H9 (cell line): ENCODE measurements around the gene ARSI. TPM values are rescaled to one million over a fixed set of nuclear protein-coding genes. Genes with fewer than 3 reads are reported as not detected.

ENCODE experiments used
- DNase-seq: peaks from one replicate; pipeline ENCODE4 v3.0.0-alpha.2; 2017
- H2AFZ ChIP-seq: one replicate; pipeline ENCODE4 v1.6.1; 2013; ENCODE audit warnings: mild to moderate bottlenecking, low read length, control low read depth, moderate library complexity
- H2AK5ac ChIP-seq: 2 replicates; pipeline ENCODE4 v1.6.1; 2013; ENCODE audit warnings: low read length, control low read depth, mixed read lengths; ENCODE audit not compliant: insufficient read length
- H2BK120ac ChIP-seq: one replicate; pipeline ENCODE4 v1.6.1; 2013; ENCODE audit warnings: low read depth, mild to moderate bottlenecking, low read length, control low read depth, inconsistent platforms; ENCODE audit not compliant: poor library complexity, severe bottlenecking
- H2BK12ac ChIP-seq: 2 replicates; pipeline ENCODE4 v1.6.1; 2013; ENCODE audit warnings: low read length, control low read depth, mixed read lengths, low read depth; ENCODE audit not compliant: insufficient read length
- H2BK15ac ChIP-seq: 2 replicates; pipeline ENCODE4 v1.6.1; 2013; ENCODE audit warnings: low read depth, low read length, control low read depth
- H2BK20ac ChIP-seq: one replicate; pipeline ENCODE4 v1.6.1; 2013; ENCODE audit warnings: low read depth, mild to moderate bottlenecking, low read length, control low read depth, inconsistent platforms; ENCODE audit not compliant: poor library complexity, severe bottlenecking
- H2BK5ac ChIP-seq: 2 replicates; pipeline ENCODE4 v1.6.1; 2013; ENCODE audit warnings: low read length, control low read depth, mixed read lengths; ENCODE audit not compliant: insufficient read length
- H3K14ac ChIP-seq: 2 replicates; pipeline ENCODE4 v1.6.1; 2013; ENCODE audit warnings: low read length, control low read depth; ENCODE audit not compliant: insufficient read depth
- H3K18ac ChIP-seq: 2 replicates; pipeline ENCODE4 v1.6.1; 2013; ENCODE audit warnings: low read depth, mild to moderate bottlenecking, mixed read lengths, low read length, control low read depth; ENCODE audit not compliant: insufficient read length
- H3K23ac ChIP-seq: 2 replicates; pipeline ENCODE4 v1.6.1; 2013; ENCODE audit warnings: low read length, control low read depth, mixed read lengths, low read depth; ENCODE audit not compliant: insufficient read length
- H3K23me2 ChIP-seq: 2 replicates; pipeline ENCODE4 v1.6.1; 2013; ENCODE audit warnings: low read depth, mild to moderate bottlenecking, mixed read lengths, low read length, control low read depth; ENCODE audit not compliant: insufficient read length, poor library complexity, severe bottlenecking
- H3K27ac ChIP-seq: 2 replicates; pipeline ENCODE4 v1.5.1; 2013; ENCODE audit warnings: low read length, control low read depth, mixed read lengths, low read depth; ENCODE audit not compliant: insufficient read length
- H3K27me3 ChIP-seq: 2 replicates; pipeline ENCODE4 v1.6.1; 2013; ENCODE audit warnings: low read length, control low read depth, inconsistent platforms; ENCODE audit not compliant: insufficient read depth
- H3K4ac ChIP-seq: 2 replicates; pipeline ENCODE4 v1.6.1; 2013; ENCODE audit warnings: low read depth, mild to moderate bottlenecking, control low read depth, inconsistent platforms, low read length, moderate library complexity
- H3K4me1 ChIP-seq: 2 replicates; pipeline ENCODE4 v1.6.1; 2013; ENCODE audit warnings: low read length, control low read depth, inconsistent platforms; ENCODE audit not compliant: insufficient read depth
- H3K4me2 ChIP-seq: 2 replicates; pipeline ENCODE4 v1.6.1; 2013; ENCODE audit warnings: low read length, control low read depth, mixed read lengths; ENCODE audit not compliant: insufficient read length, insufficient read depth
- H3K56ac ChIP-seq: 2 replicates; pipeline ENCODE4 v1.6.1; 2013; ENCODE audit warnings: low read depth, mild to moderate bottlenecking, mixed read lengths, low read length, control low read depth; ENCODE audit not compliant: insufficient read length
- H3K79me1 ChIP-seq: 2 replicates; pipeline ENCODE4 v1.6.1; 2013; ENCODE audit warnings: low read depth, mild to moderate bottlenecking, moderate library complexity, low read length, control low read depth, inconsistent platforms; ENCODE audit not compliant: insufficient read depth, poor library complexity, severe bottlenecking
- H3K79me2 ChIP-seq: 2 replicates; pipeline ENCODE4 v1.6.1; 2013; ENCODE audit warnings: low read length, control low read depth, inconsistent platforms; ENCODE audit not compliant: insufficient read depth
- H3K9ac ChIP-seq: 2 replicates; pipeline ENCODE4 v1.6.1; 2013; ENCODE audit warnings: low read length, control low read depth, mixed read lengths; ENCODE audit not compliant: insufficient read length; ENCODE audit errors: extremely low read depth
- H3K9me3 ChIP-seq: one replicate; pipeline ENCODE4 v1.6.1; 2013; ENCODE audit warnings: low read depth, low read length, inconsistent platforms; ENCODE audit not compliant: control insufficient read depth
- H3T11ph ChIP-seq: one replicate; pipeline ENCODE4 v1.6.1; 2013; ENCODE audit warnings: mild to moderate bottlenecking, low read length, control low read depth, inconsistent platforms
- H4K20me1 ChIP-seq: one replicate; pipeline ENCODE4 v1.6.1; 2013; ENCODE audit not compliant: control insufficient read depth, insufficient read length, insufficient read depth
- H4K5ac ChIP-seq: 2 replicates; pipeline ENCODE4 v1.6.1; 2013; ENCODE audit warnings: low read depth, mild to moderate bottlenecking, mixed read lengths, low read length, control low read depth; ENCODE audit not compliant: insufficient read length
- H4K8ac ChIP-seq: replicated peaks from 2 replicates; pipeline ENCODE4 v1.6.1; 2013; ENCODE audit warnings: low read length, control low read depth, mixed read lengths, low read depth; ENCODE audit not compliant: insufficient read length
- H4K91ac ChIP-seq: 2 replicates; pipeline ENCODE4 v1.6.1; 2013; ENCODE audit warnings: low read depth, mild to moderate bottlenecking, moderate library complexity, mixed read lengths, low read length, control low read depth; ENCODE audit not compliant: insufficient read length
- H3K27ac Mint-ChIP-seq, 3 experiments: 2 replicates in 2 of 3; 3 replicates in 1 of 3; pipeline ENCODE4 v1.8.0; 2020 to 2021; ENCODE audit warnings: mixed read lengths in 3 of 3, mild to moderate bottlenecking in 1 of 3, moderate library complexity in 1 of 3
- H3K27me3 Mint-ChIP-seq: 2 replicates; pipeline ENCODE4 v1.8.0; 2021; ENCODE audit warnings: low read depth, mild to moderate bottlenecking, moderate library complexity, mixed read lengths
- H3K36me3 Mint-ChIP-seq, 3 experiments: 2 replicates in 2 of 3; 3 replicates in 1 of 3; pipeline ENCODE4 v1.8.0; 2020 to 2021; ENCODE audit warnings: low read depth in 3 of 3, mixed read lengths in 3 of 3; ENCODE audit not compliant: insufficient read depth in 1 of 3
- H3K4me1 Mint-ChIP-seq, 2 experiments: 2 replicates each; pipeline ENCODE4 v1.8.0; 2020; ENCODE audit warnings: mixed read lengths in 2 of 2
- H3K4me3 Mint-ChIP-seq, 2 experiments: 2 replicates in 1 of 2; 3 replicates in 1 of 2; pipeline ENCODE4 v1.8.0; 2020 to 2021; ENCODE audit warnings: mild to moderate bottlenecking in 2 of 2, mixed read lengths in 2 of 2, moderate library complexity in 1 of 2
- H3K9me3 Mint-ChIP-seq, 2 experiments: 2 replicates in 1 of 2; 3 replicates in 1 of 2; pipeline ENCODE4 v1.8.0; 2020; ENCODE audit warnings: mild to moderate bottlenecking in 2 of 2, mixed read lengths in 2 of 2, moderate library complexity in 1 of 2
- CTCF ChIP-seq: fragments of 200-600 bp; sonication (generic); conservative IDR thresholded peaks from 3 replicates; pipeline ENCODE4 v1.8.0; 2021; ENCODE audit warnings: antibody characterized with exemption, mild to moderate bottlenecking
- WGBS: extraction: QIAGEN DNeasy Blood & Tissue Kit; methylation state at CpG from one replicate; pipeline ENCODE4 v1.1.7; 2013; ENCODE audit warnings: missing lambda C conversion rate, low lambda C conversion rate, mixed read lengths; ENCODE audit not compliant: insufficient read length; ENCODE audit errors: extremely low coverage; 5-methylcytosine and 5-hydroxymethylcytosine counted together
- total RNA-seq: library from RNA; stranded (reverse); gene quantifications from 2 replicates; pipeline ENCODE4 v1.2.1, GENCODE V29; 2021

The ARSI gene
- total RNA-seq, 1 experiment from 2014 or later: 1.7 TPM

- Mint-ChIP-seq H3K4me1 (peaks cover 21 to 31% of the 10 kb centered on the region in 2 experiments), H3K9me3 (no peaks in the 10 kb centered on the region), H3K27ac (no peak overlapping the region; a peak in 1 of 7 replicates), H3K27me3 (peaks cover 7% of the 10 kb centered on the region), H3K4me3 (no peak overlapping the region), H3K36me3 (no peaks in the 10 kb centered on the region)
- Histone ChIP-seq H3K56ac (no peak overlapping the region), H3K23ac (no peak overlapping the region), H3K18ac (no peak overlapping the region), H3T11ph (no peak overlapping the region), H2BK5ac (no peak overlapping the region), H4K8ac (no peak overlapping the region), H3K4me1 (no peaks in the 10 kb centered on the region), H2BK12ac (no peak overlapping the region), H3K23me2 (no peaks in the 10 kb centered on the region), H3K4me2 (no peak overlapping the region), H2BK15ac (no peak overlapping the region), H3K79me2 (no peaks in the 10 kb centered on the region), H2AFZ (no peak overlapping the region), H3K9ac (no peak overlapping the region), H3K4ac (no peak overlapping the region), H4K5ac (no peak overlapping the region), H2BK20ac (no peak overlapping the region), H3K14ac (no peak overlapping the region), H4K91ac (no peak overlapping the region), H3K9me3 (no peaks in the 10 kb centered on the region), H3K79me1 (no peaks in the 10 kb centered on the region), H3K27me3 (no peaks in the 10 kb centered on the region), H2BK120ac (no peak overlapping the region), H2AK5ac (no peak overlapping the region), H3K27ac (no peak overlapping the region), H4K20me1 (no peaks in the 10 kb centered on the region)
- no peak for DNase-seq
- WGBS: no CpG with 5 or more reads among the region's 8 CpGs
- no peak for TF ChIP-seq CTCF
Observed at GRCh38 chr5:150271296-150271692, 31.4 kb downstream of the ARSI start.
